HG02840 (cell line): ENCODE measurements around the gene ERFE.

Experiments
- ATAC-seq: cut with Tn5 transposase; IDR thresholded peaks from one replicate; pipeline ENCODE4 v1.9.1; 2021; ENCODE audit warnings: mild to moderate bottlenecking, moderate library complexity, moderate number of reproducible peaks; ENCODE audit not compliant: unreplicated experiment, low FRiP score

ERFE gene

DNA sequence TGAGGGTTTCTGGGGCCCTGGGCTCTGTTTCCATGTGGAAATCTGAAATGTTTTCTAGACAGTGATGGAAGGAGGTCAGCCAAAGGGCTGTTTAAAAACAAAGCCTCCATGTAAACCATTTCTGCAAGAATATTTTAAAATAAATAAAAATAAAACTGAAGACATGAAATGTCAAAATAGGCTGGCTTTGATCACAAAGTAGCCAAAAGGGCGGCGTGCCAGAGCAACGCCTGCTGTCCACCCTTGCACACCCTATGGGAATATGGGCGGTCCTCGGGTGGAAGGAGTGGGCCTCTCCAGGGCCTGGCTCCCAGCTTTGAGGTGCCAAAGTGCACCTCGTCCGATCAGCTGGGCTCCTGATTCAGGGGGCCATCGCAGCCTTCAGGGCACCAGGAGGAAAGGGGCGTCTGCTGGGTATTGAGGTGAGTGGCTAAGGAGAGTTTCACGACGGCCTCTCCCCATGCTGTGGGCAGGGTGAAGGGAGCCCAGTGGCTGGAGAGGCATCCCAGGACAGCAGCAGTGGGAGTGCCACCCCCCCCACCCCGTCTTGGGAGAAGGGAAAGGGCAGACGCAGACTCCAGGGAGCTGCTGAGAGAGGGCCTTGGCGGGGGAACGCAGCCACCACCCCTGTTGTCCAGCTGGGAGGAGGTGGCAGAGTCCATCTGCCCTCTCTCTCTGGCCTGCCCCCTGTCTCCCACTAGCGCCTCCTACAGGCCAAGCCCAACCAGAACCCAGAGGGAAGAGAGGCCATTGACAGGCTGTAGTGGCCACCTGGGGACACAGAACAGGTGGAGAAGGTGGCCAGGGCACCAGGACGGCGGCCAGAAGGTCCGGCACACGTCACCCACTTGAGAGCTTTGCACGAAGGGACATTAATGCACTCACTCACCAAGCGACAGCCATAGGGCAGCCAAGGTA is 5.7 kb upstream of the ERFE start:
- no peak for ATAC-seq

DNA sequence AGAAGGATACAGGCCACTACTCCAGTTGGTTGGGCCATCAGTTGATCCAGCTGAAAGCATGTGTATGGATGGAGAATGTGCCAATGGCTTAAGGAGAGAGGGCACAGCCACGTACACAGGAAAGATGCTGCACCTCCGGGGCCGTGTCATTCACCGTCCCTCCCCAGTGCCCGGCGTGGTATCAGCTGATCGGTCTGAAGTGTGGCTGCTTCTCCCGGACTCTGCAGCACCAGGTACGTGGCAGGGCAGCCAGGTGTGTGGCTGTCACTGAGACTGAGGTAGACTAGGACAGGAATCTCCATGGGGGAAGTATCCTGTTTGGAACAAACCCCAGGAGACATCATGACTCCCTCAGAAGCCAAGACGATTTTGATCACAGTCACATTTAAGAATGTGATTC is 4.2 kb upstream of the ERFE start:
- ATAC-seq = no peak

DNA sequence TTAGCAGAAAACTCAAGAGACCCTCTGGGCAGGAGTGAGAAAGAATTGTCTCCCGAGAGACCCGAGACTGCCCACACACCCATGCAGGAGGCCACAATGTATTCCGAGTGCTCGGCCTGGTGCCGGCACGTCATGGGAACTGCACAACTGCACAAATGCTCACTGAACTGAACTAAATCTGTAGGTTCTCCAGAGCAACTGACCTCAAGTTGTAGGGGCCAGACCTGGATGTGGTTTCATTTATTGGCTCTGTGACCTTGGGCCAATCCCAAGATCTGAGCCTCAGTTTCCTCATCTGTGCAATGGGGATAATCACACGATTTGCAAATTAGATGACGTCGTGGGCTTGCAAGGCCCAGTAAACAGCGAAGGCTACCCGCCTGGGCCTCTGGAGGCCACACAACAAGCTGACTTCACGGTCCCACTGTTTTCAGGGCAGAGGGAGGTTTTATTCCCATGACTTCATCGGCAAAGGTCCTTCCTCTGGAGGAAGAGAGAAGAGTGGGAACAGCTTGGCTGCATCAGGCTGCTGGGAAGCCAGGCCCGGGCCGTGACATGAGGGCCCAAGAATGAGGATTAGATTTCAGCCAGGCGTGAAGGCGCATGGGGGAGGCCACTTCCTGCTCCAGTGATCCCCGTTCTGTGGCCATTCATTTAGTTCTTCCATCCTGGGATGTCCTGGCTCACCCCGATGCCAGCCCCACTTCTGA is 3.6 kb upstream of the ERFE start:
- ATAC-seq = no peak

DNA sequence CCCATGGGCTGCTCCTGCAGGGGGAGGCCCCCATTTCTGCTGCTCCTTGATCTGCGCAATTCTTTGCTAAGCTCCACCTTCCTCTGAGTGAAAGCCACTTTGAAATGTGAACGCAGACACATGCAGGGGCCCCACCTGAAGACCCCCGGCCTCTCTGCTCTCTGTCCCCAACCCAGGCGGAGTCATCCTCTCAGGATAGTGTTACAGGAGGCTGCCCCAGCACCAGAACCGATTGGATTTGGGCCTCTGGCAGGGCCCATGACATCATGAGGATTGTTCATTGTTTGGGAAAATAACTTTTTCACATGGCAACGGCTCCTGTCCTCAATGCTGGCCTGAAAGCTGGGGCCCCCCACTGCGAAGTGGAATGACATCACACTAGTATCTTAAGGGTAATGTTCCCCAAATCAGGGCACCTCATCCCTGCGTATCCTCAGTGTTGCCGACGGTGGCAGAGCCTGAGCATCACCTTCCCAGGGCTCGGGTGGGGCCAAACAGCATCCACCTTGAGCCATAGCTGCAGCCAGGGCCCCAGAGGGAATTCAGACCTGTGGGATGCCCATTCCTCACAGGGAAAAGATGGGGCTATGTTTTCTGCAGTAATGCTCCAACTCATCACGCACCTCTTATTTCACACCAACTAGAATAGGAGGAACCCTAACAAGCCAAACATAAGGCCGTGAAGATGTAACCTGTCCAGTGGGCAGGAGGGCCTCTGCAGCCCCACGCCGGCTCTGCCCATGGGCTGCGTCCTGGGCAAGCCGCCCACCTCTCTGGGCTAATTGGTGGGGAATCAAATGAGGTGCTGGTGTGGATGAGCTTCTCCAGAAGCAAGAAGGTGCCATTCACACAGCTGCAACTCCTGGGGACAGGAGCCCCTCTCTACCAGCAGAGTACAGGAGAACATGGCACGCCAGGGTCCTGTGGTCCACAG is 2.7 kb upstream of the ERFE start:
- ATAC-seq = no peak

DNA sequence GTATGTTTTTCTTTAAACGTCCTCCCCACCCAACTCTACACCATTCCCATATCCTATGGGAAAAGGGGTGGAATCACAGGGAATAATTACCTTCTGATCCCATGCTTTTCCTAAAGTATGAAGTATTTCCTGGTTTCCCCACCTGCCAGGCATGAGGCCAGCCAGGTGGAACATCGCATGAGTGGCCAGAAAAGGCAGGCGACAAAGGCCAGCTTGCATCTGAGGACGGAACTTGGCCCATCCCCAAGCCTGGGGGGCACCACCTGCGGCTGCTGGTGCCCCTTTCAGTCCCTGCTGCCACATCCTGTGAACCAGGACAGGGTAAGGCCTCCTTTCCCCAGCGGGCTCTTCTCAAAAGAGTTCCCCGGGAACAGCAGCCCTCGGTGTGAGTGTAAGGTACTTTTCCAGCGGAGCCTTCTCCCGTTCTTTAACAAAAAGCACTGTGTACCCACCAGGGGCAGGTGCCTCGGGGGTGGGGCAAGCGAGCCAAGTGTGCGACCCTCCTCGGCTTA is 1.2 kb upstream of the ERFE start:
- ATAC-seq = no peak

DNA sequence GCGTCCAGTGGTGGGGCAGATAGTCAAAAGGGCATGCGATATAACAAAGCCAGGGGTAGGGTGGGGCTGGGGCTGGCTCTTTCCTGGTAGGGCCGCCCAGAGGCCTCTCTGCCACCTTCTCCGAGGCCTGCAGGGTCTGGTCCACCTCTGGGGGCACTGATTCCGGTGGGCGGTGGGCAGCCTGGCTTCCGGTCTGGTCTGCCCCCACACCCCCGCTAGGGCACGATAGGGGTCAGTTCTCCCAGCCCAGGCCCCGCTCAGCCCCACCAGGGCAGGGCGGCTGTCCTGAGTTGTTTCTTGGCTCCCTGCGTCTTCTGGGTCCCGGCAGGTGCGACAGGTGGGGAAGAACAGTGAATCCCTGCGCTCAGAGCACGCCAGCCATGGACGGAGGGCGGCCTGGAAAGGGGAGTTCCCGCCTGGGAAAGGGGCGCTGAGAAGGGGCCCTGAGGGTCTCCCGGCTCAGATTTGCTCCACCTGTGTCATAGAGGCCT is 707 bp upstream of the ERFE start:
- ATAC-seq = no peak

DNA sequence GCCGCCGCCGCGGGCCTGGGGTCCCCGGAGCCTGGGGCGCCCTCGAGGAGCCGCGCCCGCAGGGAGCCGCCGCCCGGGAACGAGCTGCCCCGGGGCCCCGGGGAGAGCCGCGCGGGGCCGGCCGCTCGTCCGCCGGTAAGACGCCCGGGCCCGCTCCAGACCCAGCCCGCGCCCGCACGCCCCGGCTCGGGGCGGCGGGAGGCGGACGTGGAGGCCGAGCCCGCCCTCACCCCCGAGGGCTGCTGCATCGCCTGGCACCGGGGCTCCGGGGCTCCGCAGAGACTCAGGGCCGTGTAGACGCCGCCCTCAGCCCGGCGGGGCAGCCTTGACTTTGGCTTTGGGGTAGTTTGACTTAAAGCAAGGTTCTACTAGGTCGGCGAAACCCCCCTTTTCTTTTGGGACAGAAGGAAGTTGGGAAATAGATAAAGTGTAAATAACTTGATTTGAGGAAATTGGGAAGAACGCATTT is 335 bp downstream of the ERFE start:
- no peak for ATAC-seq

DNA sequence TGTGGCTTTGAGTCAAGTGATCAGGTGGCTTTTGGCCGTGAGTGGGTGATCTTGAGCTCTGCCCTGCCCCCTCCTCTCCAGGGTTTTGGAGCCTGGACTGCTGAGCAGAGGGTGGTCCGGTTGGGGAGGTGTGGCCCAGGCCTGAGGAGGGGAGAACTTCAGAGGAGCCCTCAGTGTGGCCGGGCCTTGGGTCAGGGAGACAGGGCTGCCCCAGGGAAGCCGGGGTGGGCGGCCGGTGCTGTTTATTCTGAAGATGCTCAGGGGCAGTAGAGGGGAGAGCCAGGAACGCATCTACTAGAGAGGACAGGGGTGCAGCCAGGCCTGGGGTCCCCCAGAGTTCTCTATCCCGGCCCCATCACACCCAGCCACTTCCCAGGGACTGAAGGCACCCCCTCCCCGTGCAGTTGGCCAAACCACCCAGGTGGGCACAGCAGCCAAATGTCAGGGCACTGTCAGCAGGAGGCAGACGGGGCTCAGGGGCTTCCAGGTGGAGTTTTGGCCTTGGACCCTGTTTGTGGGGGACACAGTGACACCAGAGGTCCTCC is 963 bp downstream of the ERFE start:
- ATAC-seq = no peak

DNA sequence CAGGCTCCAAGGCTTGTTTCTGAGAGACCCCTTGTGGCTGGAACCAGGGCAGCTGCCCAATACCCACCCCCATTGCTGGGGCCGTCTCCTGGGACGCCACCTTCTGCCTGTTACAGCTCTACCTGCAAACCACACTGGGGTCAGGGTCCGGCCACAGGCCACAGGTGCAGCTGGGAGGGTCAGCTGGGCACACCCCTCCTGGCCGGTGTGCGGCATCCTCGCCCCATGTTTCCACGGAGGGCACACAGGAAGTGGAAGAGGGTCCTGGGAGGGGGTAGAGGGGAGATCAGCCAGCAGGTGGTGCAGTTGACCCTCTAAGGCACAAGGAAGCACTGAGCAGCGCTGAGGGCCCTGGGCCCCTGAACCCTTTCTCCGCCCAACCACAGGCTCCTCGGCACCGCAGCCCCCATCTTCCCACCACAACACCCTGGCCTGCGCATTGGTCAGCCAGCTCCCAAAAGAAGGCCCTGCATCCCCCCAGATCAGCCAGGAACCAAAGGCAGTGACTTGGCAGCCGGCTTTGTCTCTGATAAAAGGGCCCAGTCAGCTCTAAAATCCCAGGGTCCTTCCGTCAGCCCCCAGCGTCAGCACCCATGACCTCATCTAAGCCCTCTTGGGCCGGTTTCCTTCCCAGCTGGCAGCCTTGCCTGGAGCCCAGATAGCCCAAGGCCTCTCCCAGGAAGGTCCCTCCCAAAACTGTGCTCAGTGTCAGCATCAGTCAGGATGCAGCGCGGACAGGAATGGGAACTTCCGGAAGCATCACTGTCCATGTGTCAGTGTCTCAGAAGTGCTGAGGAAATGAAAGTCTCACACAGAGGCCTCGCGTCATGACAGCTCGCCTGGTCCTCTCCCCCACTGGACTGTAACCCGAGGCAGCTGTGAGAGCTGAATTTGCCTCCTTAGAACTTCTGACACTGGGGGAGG is 1.7 kb downstream of the ERFE start:
- no peak for ATAC-seq

DNA sequence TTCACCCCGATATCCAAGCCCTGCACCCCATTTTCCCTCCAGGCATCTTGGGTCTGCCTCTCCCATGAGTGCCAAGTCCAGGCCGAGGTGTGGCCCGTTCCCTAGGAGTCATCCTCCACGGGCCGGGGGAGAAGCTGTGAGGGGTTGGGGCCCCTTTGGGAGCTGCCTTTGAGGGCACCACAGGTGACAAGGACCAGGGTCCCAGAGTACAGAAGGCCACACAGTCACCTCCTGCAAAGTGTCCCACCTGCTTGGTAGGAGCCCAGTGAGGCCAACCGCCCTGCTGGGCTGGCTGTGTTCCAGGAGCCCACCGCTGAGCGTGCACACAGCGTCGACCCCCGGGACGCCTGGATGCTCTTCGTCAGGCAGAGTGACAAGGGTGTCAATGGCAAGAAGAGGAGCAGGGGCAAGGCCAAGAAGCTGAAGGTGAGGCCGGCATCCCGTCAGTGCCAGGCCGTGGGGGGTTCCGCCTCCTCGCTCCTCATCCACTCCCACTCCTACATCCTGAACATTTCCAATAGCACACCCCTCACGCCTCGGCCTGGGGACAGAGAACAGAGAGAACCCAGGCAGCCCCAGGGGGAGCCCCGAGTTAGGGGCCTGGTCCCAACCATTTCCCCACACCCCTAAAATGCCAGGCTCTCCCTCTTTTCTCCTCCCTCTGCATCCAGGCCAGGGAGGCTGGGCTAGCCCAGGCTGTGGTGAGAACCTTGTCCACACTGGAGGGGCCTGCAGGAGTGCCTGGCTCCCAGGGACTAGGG is 2.7 kb downstream of the ERFE start:
- no peak for ATAC-seq

DNA sequence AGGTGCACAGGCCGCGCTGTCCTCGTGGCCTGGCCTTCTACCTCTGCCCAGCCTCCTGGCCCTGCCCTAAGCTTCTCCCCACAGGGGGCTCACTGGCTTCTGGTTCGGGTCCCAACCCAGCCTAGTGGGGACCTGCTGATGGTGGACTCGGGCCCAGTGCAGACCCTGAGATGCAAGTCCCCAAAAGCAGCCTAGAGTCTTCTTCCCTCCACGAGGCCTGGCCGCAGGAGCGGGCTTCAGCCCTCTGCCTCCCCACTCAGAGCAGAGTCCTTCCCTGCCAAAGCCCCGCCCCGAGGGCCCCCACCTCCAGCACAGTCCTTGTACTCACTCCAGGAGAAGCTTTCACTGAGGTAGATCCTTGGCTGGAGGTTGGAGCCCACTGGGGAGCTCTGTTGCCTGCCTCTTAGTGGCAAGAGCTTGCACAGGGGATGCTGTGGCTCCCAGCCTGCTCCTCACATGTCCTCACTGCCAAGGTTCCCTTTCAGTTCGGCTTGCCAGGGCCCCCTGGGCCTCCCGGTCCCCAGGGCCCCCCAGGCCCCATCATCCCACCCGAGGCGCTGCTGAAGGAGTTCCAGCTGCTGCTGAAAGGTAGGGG is 3.6 kb downstream of the ERFE start:
- ATAC-seq = no peak

DNA sequence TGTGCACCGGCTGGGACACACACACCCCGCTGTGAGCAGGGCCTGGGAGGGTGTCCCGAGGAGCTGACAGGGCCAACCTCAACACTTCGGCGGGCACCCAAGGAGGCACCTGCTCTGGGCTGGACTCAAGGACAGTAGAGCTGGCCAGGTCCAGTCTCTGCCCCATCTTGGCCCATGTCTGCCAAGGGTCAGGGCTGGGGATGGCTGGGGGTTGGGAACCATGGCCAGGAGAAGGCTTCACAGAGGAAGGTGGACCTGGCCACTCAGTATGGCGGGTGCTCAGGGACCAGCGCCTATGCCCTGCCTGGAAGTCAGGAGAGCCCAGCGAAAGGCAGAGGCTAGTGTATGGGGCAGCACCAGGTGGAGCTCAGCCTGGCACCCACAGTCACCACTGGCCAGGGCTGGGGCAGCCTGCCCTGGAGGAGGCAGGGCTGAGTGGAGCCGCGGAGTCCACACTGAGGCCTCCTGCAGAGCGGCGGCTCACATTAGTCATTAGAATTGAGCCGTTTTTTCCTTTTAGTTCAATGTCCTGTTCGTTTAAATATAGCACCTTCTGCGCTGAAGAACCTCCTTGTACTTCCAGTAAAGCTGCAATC is 4.2 kb downstream of the ERFE start:
- no peak for ATAC-seq

DNA sequence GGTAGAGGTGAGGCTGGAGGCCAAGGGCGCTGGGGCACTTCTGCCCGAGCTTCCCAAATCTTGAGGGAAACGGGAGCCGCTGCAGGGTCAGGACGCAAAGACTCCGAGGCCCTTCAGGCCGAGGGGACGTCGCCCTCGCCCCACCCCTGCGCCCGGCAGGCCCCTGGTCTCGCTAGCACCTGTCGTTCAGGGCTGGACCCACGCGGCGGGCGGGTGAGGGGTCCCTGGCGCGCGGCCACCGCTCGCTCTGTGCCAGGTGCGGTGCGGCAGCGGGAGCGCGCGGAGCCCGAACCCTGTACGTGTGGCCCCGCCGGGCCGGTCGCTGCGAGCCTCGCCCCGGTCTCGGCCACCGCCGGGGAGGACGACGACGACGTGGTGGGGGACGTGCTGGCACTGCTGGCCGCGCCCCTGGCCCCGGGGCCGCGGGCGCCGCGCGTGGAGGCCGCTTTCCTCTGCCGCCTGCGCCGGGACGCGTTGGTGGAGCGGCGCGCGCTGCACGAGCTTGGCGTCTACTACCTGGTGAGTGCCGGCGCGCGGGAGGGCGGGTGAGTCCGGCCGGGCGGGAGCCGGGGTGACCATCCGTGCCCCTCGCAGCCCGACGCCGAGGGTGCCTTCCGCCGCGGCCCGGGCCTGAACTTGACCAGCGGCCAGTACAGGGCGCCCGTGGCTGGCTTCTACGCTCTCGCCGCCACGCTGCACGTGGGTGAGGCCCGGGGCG is 4.9 kb downstream of the ERFE start:
- ATAC-seq = no peak

DNA sequence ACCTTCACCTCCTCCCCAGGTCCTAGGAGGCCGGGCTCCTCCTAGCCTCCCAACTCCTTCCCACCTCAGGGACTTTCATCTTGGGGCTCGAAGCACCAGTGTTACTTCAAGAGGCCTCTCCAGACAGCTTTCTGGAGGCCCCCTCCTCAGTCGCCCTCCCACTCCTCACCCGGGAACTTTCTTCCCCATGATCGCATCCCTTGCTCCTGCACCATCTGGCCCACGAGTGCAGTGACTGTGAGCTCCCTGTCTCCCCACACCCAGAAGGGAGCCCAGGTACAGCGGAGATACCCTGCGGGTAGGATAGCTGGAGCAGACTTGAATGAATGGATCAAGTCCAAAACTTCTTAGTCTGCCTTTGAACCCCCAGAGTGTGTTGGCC is 6.1 kb downstream of the ERFE start:
- no peak for ATAC-seq

DNA sequence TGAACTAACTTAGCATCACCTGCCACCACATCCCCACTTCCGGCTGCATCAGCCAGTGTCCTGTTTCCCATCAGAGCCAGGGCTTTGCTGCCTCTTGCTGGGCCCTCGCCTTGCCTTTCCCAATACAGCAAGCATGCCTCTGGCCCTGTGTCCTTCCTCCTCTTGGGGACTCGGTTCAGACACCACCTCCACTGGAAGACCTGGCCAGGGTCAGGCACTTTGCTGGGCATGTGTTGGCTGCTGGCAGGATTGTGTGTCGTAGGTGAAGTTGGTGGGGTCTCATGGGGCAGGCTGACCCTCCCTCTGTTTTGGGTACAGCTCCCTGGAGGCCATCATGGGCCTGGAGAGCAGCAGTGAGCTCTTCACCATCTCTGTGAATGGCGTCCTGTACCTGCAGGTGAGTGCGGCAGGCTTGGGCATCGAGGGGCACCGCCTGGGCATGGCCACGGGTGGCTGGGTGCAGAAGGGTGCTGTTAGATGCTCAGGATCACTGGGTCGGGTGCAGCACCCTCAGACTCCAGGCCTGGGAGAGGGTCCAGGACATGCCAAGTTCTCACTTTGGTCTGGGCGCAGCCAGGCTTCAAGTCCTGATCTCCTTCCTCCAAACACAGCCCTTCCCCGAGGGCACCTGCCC is 6.6 kb downstream of the ERFE start:
- no peak for ATAC-seq
